Measurements from ENCODE around the gene TAF1B. TPM values are rescaled to one million over a fixed set of nuclear protein-coding genes. Genes with fewer than 3 reads are reported as not detected.

The TAF1B gene
- total RNA-seq: 38.1 TPM

DNA sequence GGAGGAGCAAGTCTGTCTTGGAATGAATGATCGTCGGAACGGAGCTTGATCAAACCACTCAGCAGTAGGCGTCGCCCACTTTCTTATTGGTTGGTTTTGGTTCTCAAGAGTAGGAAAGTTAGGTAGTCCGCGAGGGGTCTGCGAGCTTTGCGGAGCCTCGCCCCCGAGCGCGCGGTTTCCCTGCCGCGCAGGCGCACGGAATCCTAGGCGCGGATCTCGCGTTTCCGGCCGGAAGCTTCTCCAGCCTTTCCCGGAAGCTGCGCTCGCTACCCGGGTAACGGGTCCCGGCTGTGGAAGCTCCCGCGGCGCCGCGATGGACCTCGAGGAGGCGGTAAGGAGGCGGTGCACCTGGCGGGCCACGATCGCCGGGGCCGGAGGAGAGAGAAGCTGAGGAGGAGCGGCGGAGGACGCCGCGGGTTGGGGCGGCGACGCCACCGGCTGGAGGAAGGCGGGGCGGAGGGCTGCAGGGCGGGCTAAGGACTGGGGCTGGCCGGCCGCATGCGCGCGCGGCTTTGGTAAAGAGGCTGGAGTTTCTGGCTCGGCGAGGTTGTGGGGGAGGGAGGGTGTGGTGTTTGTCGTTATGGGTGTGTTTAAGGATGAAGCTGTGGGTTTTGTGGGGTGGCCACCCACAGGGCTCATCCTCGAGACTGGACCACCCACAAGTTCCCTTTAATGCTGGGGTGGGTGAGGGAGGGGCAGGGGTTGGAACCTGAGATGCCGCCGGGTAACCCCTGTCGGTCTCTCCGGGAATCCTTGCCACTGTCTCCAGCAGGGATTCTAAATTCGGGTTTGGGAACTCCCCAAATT is at the start of gene TAF1B:
TAF1B (plus strand) TSS at position 246 of the 807 bp plus-strand sequence; CDS start at position 314, 68 bp downstream.
- peak; percentile 97 for DNase-seq

DNA sequence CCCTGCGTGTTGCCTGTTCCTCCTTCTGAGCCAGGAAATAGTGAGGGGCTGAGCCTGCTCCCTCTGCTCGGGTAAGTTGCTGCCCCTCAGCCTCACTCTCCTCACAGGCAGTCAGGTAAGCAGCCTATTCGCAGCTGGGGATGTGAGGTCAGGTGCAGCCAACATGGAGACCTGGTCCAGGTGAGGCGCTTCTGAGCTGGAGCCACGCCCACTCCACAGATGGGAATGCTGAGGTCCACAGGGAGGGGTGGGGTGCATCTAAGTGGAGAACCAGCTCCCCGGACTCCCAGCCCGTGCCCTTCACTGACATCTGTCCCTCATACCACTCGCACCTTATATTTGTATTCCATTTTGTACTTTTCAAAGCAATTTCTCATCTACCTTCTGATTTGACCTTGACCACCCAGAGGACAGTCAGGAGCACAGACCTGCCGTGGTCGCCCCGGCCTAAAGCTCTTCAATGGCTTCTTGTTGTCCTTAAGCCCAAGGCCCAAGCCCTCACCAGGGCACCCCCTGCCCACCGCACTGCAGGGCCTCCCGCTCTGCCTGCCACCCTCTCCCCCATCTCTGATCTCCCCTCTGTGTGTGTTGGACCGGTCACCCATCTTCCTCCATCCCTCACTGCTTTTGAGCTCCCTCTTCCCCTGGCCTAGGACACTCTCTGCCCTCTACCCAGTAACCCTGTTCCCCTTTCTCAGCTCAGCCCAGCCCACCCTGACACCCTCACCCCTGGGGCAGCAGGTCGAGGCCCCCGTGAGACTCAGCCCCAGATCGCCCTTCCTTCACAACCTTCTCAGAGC is 49.2 kb upstream of the TAF1B start:
- no peak for DNase-seq

DNA sequence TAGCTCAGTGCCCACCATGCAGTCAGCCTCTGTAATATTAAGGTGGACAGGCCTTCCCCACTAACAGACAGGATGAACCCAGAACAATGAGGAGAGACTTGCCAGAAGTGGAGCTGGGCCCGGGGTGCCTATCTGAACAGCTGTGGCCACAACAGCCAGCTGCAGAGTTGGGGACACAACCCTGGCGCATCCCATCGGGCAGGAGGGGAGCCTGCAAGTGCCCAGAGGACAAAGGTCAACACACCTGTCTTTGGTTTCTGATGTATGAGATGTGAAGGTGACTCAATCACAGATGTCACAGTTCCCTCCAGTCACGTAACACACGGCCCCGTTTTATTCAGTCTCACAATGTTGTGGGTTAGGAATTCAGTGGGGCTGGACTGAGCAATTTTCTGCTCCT is 48.2 kb upstream of the TAF1B start:
- DNase-seq: no peak

DNA sequence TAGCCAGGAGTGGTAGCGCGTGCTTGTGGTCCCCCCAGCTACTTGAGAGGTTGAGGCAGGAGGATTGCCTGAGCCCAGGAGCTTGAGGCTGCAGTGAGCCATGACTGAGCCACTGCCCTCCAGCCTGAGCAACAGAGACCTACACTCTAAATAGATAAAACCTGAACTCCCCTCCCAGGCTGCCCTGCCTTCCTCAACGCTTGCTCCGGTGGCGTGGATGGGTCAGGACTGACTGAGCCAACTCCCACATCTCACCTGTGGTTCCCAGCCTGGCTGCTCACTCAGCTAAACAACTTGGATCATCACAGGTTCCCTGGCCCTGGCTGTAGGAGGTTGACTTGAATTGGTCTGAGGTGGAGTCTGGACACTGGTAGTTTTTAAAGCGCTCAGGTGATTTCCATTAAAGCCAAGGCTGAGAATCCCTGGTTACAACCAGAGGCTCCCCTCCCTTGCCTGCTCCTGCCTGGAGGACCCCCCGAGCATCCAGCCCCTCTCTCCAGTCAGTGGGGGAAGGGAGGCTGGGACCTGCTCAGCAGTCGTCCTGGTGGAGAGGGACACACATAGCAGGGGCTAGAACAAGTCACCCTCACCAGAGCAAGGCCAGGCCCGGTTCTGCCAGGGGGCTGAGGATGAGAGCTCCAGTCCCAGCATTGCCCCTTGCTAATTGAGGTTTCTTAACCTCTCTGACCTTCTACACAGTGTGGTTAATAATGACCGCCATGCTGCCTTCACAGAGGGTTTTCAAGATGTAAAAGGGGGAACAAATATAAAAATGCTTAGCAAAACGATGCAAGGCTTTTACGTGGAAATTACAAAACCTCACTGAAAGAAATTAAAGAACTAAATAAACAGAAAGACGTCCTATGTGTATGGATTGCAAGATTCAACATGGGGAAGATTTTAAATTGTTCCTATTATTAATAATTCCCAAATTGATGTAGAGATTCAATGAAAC is 46.9 kb upstream of the TAF1B start:
- no peak for DNase-seq

DNA sequence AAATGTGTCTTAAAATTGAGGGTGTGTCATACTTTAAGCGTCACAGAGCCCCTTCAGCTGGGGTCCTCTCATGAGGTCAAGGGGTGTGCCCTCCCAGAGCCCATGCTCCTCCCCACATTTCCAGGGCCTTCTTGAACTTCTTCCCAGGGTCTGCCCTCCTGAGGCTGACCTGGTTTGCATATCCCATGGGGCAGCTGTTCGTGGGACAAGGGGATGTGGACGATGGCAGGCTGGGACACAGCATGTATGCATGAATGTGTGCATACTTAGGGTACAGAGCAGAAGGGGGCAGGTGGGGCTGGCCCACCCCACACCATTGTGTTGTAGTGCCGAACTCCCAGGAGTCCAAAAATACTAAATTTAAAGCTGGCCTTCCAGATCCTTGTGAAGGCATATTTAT is 46.2 kb upstream of the TAF1B start:
- no peak for DNase-seq

DNA sequence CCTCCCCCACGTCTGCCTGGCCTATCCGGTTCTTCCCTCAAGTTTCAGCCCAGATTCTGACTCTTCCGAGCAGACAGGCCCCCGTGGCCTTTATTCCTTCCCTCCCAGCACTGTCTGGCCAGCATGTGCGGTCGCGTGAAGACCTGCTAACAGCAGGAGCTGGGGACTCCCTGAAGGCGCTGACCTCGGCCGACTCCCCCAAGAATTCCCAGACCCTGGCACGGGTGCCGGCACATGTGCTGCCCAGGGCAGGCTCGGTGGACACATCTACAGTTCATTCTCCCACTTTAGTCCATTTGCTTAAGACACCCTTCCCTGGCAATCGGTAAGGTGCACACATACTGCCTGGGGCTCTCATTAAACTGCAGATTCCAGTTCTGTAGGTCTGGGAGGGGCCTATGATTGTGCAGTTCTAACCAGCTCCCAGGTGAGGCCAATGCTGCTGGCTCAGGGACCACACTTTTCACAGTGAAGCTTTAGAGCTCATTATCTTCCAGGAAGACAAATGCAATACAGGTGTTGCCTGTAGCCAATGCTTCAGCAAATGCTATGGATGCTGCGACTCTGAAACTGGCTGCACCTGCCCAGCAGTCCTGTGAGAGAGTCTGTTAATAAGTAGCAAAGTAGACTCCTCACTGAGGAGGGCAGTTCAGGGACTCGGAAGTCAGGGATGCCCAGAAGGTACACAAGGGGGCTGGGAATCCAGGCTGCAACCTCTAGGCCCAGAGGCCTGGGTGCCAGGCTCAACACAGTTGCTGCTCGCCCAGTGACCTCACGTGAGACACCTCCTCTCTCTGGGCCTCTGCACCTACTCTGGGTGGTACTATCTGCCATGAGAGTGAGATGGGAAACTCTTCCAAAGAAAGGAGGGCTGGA is 45.4 kb upstream of the TAF1B start:
- DNase-seq: no peak

DNA sequence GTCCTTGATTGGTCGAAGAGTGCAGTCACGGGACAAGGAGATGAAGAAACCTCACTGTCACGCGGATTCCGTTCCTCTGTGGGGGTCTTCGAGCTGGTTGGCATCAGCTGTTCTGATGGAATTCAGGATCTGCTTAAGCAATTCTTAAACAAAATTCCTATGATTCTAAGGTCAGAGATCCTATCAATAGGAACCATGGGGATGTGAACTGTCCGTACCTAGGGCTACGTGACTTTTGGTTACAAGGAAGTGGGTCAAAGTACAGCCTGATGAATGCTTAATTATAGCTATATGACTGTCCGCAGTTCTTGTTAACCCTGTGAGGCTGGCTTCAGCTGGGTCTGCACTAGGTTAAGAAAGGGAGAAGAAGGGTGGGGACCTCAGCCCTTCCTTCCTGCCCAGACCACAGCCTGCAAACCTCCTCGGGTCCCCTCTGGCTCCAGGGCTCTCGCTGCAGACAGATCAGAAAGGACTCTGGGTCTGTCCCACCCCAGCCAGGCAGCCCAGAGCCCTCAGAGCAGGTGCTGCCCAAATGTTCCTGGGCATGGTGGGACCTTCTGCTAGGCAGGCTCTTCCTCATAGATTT is 44.2 kb upstream of the TAF1B start:
- no peak for DNase-seq

DNA sequence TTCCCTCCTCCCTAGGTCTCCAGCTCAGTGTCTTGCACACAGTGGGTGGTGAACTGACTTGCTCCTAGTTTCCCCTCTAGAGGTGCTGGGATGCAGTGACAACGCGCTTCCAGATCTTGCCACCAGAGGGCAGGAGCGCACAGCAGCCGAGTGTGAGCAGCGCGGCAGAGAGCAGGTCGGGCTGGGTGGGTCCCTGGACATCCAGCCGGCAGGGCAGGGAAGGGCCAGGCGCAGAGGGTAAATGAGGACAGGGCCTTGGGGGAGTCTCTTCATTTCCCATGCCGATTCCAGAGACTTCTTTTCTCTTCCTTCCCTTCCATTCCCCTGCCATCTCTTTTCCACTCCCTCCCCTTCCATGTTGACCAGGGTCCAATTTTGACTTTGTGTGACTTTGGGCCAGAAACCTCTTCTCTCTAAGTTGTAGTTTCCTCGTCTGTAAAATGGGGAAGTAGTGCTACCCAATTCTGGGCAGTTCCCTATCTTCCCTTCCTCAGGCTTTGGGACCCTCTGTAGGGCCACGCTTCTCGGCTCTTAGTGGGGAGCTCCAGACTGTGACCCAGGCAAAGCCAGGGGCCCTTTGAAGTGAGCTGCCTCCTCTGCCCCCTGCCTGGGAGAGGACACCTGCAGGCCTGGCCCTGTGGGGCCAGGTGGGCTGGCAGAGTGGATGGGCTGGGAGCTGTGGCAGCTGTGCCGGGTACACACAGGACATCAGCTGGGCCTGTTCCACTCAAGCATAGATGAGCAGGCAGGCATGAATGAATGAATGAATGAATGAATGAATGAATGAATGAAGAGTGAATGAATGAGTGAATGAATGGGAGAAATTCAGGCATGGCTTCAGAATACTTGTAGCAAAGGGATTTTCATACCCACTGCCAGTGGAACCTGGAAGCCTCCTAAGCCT is 43.3 kb upstream of the TAF1B start:
- DNase-seq: peak; percentile 92

DNA sequence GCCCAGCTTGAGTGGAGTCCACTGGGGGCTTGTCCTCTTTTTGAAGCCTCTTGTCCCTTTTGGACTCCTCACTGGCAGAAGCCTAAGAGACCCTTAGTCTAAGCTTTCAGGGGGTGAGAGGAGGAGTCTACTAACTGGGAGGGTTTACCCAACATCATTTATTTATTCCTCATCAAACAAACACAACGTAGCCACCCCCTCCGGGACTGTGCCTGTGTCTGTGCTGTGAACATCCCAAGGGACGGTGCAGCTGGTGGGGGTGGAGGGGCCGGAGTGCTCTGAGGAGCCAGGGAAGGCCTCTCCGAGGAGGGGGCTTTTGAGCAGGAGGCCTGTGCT is 42.7 kb upstream of the TAF1B start:
- DNase-seq: no peak

DNA sequence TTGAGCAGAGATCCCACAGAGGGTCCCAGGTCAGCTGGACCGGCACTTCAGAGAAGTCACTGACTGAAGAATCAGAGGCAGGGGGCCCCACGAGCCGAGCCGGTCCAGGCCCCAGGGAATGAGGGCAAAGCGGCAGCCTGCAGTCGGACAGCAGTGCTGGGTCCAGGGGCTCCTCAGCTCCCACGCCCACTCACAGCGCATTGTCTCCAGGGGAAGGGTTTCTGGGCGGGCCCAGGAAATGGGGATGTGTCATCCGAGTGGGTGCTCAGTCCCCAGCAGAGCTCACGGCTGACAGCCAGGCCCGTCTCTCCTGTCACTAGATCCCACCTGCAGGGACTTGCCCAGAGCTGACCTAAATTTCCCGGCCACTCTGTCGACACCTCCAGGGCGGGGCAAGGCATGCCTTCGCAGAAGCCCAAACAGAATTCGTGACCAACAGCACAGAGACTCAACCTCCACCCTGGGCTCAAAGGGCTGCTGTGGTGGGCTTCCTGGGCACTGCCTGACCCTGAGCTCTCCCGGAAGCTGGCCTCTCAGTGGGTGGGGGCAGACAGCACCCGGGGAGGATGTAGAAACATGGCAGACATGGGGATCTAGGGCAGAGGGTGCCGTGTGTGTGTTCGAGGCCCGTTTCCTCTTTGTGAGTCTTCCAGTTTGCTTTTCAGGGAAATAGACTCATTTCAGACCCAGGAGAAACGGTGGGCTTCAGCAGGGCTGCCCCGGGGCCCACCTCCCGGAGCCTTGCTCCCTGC is 42.1 kb upstream of the TAF1B start:
- peak; percentile 49 for DNase-seq

DNA sequence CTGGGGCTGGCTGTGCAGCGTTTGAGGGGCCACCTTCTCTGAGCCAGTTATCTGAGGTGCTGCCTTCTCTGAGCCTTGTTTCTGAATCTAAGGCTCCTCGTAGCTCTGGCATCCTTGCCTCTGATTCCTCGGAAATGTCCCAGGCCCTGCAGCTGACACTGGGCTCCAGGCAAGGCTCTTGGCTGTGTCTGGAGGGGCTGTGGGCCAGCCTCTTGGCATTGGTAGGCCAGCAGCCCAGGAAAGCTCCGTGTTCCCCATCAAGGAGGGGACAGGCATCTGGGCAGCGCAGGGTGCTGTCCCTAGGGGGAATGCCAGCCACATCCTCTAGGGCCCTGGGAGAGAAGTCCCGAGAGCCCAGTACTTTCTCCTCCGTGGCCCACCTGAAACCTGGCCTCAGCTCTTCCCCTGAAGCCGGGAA is 40.7 kb upstream of the TAF1B start:
- no peak for DNase-seq

DNA sequence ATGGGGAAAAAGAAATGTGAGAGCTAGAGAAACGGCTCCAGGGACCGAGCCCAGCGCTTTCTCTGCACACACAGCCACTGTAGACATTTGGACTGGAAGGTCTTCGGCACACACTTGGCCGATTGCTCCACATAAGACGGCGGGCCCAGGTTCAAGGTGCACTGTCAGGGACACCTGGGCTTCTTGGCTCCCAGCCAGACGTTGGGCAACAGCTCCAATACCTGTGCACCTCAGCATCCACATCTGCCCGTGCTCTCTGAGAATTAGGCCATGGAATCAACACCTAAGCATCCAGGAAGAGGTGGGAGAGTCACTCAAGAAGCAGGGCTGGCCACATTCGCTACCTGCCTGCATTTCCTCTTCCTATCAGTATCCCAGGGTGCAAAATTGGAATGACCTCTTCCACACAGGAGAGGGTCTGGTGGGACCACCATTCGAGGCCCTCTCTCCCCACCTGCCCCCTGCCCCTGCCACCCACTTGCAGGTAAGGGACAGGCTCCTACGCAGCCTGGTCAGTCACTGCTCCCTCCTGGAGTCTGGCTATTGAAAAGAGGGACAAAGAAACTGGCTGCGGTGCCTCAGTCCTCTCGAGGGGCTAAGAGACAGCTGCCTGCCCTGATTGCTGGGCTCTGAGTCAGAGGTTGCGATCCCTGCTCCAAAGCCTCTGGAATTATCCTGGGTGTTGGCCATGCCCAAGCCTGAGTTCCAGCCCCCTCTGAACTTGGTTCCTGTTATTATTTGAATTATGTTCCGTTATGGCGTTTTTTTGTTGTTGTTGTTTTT is 40.1 kb upstream of the TAF1B start:
- no peak for DNase-seq

DNA sequence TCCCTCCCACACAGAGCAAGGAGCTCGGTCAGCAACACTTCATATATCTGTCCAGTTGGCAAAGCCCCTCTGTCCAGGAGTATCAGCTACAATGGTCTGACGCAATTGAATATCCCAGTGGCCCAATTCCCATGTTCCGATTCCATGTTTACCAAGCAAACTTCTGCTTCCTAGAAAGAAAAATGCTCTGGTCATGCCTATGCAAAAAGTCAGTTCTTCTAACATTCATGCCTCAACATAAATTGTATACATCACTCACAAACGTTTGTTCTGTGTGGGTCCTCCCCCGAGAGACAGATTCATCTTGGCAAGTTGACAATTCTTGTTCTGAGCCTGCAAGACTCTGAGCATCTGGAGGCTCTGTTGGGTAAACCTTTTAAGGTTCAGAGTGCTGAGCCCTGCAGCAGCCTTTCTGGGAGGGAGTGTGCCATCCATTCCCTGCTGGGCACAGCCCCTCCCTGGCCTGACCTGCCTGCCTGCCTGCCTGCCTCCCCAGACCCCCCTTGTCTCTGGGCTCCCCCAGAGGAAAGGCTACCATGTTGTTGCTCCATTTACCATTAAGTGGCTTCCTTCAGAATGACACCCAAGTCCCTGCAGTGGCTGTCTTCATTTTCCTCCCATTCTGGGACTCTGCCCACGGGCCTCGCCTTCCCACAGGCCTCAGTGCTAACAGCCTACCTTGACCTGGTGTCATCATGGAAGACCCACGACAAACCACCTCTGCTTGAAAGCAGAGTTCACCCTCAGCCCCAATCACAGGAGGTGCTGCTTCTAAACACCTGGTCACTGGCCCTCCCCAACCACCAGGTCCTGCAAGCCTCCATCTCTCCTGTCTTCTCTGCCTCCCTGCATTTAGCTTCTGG is 37.6 kb upstream of the TAF1B start:
- no peak for DNase-seq

DNA sequence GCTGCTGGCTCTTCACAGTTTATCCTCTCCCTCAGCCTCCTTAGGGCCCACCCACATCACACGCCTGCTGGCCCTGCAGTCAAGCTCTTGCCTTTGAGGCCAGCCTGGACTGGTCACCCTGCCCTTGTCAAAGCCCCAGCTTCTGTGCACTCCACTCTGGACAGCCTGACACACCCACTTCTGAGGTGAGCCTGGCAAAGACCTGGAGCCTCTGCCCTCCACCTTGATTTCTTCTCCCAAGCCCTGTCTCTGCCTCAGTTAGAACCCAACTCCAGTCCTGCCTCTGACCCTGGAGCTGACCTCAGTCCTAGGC is 37.0 kb upstream of the TAF1B start:
- no peak for DNase-seq

DNA sequence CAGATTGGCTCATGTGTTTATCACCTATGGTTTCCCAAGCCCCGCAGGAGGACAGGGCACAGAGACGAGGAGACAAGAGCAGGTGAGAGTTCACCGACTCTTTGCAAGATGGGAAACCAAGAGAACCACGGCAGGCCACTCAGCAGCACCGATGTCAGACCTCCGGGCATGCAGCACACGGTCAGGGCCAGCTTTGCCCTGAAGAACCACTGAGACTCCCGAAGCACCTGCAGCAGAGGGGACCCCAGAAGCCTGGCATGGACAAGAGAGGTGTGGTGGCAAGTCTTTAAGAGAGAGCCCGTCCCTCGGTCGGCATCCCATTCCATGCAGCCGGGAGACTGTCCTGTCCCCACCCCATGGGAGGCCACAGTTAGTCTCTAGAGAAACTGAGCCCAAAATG is 36.6 kb upstream of the TAF1B start:
- DNase-seq: no peak

DNA sequence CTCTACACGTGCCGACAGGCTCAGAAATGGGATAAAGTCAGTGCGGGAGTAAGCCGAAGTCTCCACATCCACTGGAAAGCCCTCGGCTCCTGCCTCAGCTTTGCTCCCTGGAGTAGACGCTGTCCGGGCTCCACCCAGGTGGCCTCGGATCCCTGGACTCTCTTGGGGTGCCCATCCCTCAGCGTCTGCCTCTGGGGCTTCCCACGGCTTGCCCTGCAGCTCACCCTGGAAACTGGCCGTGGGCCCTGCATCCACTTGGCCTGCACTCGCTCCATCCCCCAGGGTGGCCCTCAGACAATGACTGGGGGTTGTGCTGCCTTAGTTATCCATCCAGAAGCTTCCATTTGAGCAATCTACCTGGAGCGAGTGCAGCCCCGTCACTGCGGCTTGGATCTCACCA is 36.2 kb upstream of the TAF1B start:
- no peak for DNase-seq

DNA sequence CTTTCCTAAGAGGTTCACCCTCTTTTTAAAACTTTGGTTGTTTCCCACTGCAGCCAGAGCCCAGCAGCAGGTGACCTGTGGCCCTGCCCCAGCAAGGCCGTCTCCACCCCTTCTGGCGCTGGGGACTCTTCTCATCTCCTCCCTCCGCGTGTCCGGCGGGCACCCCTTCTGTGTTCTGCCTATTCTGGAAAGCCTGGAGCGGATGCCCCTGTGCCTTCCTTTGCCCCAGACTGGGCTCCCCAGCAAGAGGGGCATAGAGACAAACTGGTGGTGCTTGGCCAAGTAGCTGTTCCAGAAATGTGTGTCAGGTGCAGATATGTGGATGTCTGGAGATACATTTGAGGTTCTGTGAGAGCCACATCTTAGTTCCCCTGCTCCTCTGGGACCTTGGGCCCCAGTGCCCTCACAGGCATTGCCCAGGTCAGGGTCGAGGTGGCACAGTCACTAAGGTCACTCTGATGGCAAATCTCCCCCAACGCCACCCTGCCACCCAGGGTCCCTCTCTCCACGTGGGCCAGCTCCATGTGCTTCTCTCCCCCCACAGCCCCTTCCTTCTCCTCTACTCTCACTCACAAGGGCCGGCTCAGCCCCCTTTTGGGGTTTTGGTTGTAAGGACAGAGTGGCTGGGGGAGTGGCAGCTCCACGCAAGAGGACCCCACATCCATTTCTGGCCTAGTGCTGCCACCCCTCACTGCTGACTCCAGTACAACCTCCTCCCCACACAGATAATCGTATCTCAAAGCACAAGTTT is 35.5 kb upstream of the TAF1B start:
- DNase-seq: no peak

All from tongue (tissue), 2 donors.